Measurements from ENCODE around the gene SEMA3A.

Gene SEMA3A

GRCh38 chr7:84144935-84145334 is 49.7 kb downstream of the SEMA3A start:
- TF ChIP-seq CTCF (conservative IDR thresholded peaks at IDR 0.05; ENCODE audit: low read length) = no peak
- no peak overlapping the region for H3K4me3 ChIP-seq (ENCODE audit: low read length)
- DNase-seq (ENCODE audit: low read depth) = no peak

GRCh38 chr7:84144480-84144879 is 50.1 kb downstream of the SEMA3A start:
- DNase-seq (ENCODE audit: low read depth) = no peak
- no peak overlapping the region for H3K4me3 ChIP-seq (ENCODE audit: low read length)
- no peak for TF ChIP-seq CTCF (conservative IDR thresholded peaks at IDR 0.05; ENCODE audit: low read length)

DNA sequence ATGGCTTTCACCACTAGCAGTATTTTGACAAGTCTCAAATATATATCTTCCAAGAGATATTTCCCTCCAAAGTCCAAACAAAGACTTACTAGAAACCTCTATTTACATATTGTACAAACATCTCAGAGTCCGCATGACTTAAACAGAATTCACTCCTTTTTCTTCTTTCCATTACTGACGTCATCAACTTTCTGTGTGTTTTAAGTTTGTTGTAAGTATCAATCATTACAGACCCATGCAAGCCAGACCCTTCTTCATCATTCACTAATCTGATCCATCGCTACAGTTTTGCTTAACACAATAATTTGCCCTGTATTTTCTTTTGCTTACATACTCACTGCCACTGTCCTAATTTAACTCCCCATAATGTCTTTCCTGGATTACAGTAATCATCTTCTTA is 51.9 kb downstream of the SEMA3A start:
- H3K4me3 ChIP-seq (ENCODE audit: low read length) = no peak overlapping the region
- no peak for DNase-seq (ENCODE audit: low read depth)
- no peak for TF ChIP-seq CTCF (conservative IDR thresholded peaks at IDR 0.05; ENCODE audit: low read length)

- no peak overlapping the region for H3K4me3 ChIP-seq (ENCODE audit: low read length)
Observed at GRCh38 chr7:84139986-84140729, 54.4 kb downstream of the SEMA3A start.

GRCh38 chr7:84138411-84138810 is 56.2 kb downstream of the SEMA3A start:
- H3K4me3 ChIP-seq (ENCODE audit: low read length) = no peak overlapping the region
- no peak for TF ChIP-seq CTCF (conservative IDR thresholded peaks at IDR 0.05; ENCODE audit: low read length)
- DNase-seq (ENCODE audit: low read depth) = no peak

More at GRCh38 chr7:84139986-84140729, 54.4 kb downstream of the SEMA3A start:
- no peak for TF ChIP-seq CTCF (conservative IDR thresholded peaks at IDR 0.05; ENCODE audit: low read length)
- no peak for DNase-seq (ENCODE audit: low read depth)

DNA sequence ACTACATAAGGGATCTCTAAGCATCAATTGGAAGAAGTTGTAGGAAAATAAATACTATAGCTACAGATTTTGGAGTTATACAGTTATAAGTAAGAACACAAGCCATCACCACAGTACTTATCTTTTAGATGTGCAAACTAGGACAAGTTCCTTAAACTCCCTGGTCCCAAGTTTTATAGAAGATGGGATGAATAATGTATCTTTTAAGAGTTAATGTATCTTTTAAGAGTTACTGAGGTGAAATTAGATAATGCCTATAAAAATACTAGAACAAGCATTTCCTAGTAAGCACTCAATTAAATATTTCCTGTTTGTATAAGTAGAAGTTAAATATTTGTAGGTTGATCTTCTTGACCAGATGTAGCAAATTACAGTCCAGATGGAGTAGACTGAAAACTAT is 56.8 kb downstream of the SEMA3A start:
- DNase-seq (ENCODE audit: low read depth) = no peak
- H3K4me3 ChIP-seq (ENCODE audit: low read length) = no peak overlapping the region
- TF ChIP-seq CTCF (conservative IDR thresholded peaks at IDR 0.05; ENCODE audit: low read length) = no peak

DNA sequence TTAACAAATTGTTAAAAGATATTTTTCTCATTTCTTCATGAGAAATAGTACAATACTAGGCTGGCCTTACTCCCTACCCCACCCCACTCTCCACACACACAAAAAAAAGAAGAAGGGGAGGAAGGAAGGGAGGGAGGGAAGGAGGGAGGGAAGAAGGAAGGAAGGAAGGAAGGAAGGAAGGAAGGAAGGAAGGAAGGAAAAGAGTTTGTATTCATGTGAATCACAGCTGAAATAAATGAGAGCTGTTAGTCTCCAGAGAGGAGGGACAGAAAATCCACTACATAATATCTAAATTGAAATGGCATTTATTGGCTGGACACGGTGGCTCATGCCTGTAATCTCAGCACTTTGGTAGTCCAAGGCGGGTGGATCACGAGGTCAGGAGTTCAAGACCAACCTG is 57.8 kb downstream of the SEMA3A start:
- H3K4me3 ChIP-seq (ENCODE audit: low read length) = no peak overlapping the region
- no peak for DNase-seq (ENCODE audit: low read depth)
- no peak for TF ChIP-seq CTCF (conservative IDR thresholded peaks at IDR 0.05; ENCODE audit: low read length)
